ENCODE data around the gene GSC.

Gene GSC

GRCh38 chr14:94756310-94756882 is 13.5 kb downstream of the GSC start:
- no peak overlapping the region for H3K56ac ChIP-seq (ENCODE audit: low read length)
- no peak overlapping the region for H3K4me2 ChIP-seq (ENCODE audit: low read length)
- no peak overlapping the region for H3K18ac ChIP-seq (ENCODE audit: low read length)
- no peaks in the 10 kb centered on the region for H3K36me3 ChIP-seq (ENCODE audit: control insufficient read depth, insufficient read depth, low read length)
- H4K5ac ChIP-seq (ENCODE audit: low read length) = no peak overlapping the region
- no peak for DNase-seq
- H3K4me3 ChIP-seq (ENCODE audit: low read length) = no peak overlapping the region
- H3K23ac ChIP-seq (ENCODE audit: low read length) = no peak overlapping the region
- H3K79me1 ChIP-seq (ENCODE audit: low read length) = no peaks in the 10 kb centered on the region
- no peak overlapping the region for H3K27ac ChIP-seq (ENCODE audit: low read depth, low read length)
- no peak overlapping the region for H3K9ac ChIP-seq (ENCODE audit: low read length)
- WGBS (ENCODE audit: extremely low coverage, insufficient coverage, low lambda C conversion rate) = no CpG with 5 or more reads among the region's 3 CpGs
- no peak overlapping the region for H4K8ac ChIP-seq (ENCODE audit: low read depth, low read length)
- no peak overlapping the region for H2BK15ac ChIP-seq (replicated peaks; ENCODE audit: low read depth)
- no peaks in the 10 kb centered on the region for H3K27me3 ChIP-seq (ENCODE audit: insufficient read depth, low read length, poor library complexity)
- no peak overlapping the region for H2AK5ac ChIP-seq (ENCODE audit: low read length)
- no peaks in the 10 kb centered on the region for H3K79me2 ChIP-seq (ENCODE audit: control insufficient read depth, insufficient read depth, low read length)
- H2BK5ac ChIP-seq (ENCODE audit: low read length) = no peak overlapping the region
- H3K4ac ChIP-seq (ENCODE audit: low read depth, low read length) = no peak overlapping the region
- H2BK120ac ChIP-seq (ENCODE audit: low read depth, low read length) = no peak overlapping the region
- H3K4me1 ChIP-seq (ENCODE audit: control insufficient read depth, low read depth, low read length) = no peaks in the 10 kb centered on the region

GRCh38 chr14:94754391-94754942 is 15.4 kb downstream of the GSC start:
- Histone ChIP-seq H3K4me1 (ENCODE audit: control insufficient read depth, low read depth, low read length) (no peaks in the 10 kb centered on the region), H4K5ac (ENCODE audit: low read length) (no peak overlapping the region), H3K79me1 (ENCODE audit: low read length) (no peaks in the 10 kb centered on the region), H3K4me2 (ENCODE audit: low read length) (no peak overlapping the region), H4K8ac (ENCODE audit: low read depth, low read length) (no peak overlapping the region), H2BK15ac (replicated peaks; ENCODE audit: low read depth) (no peak overlapping the region), H3K36me3 (ENCODE audit: control insufficient read depth, insufficient read depth, low read length) (no peaks in the 10 kb centered on the region), H2AK5ac (ENCODE audit: low read length) (no peak overlapping the region), H3K56ac (ENCODE audit: low read length) (no peak overlapping the region), H3K27me3 (ENCODE audit: insufficient read depth, low read length, poor library complexity) (no peaks in the 10 kb centered on the region), H3K4ac (ENCODE audit: low read depth, low read length) (no peak overlapping the region), H3K18ac (ENCODE audit: low read length) (no peak overlapping the region), H3K9ac (ENCODE audit: low read length) (no peak overlapping the region), H3K27ac (ENCODE audit: low read depth, low read length) (no peak overlapping the region), H3K79me2 (ENCODE audit: control insufficient read depth, insufficient read depth, low read length) (no peaks in the 10 kb centered on the region), H2BK5ac (ENCODE audit: low read length) (no peak overlapping the region), H3K23ac (ENCODE audit: low read length) (no peak overlapping the region), H3K4me3 (ENCODE audit: low read length) (no peak overlapping the region), H2BK120ac (ENCODE audit: low read depth, low read length) (no peak overlapping the region)
- WGBS (ENCODE audit: extremely low coverage, insufficient coverage, low lambda C conversion rate) = no CpG with 5 or more reads among the region's 6 CpGs
- DNase-seq = no peak

- Histone ChIP-seq H3K36me3 (ENCODE audit: control insufficient read depth, insufficient read depth, low read length) (no peaks in the 10 kb centered on the region), H2BK5ac (ENCODE audit: low read length) (no peak overlapping the region), H3K27me3 (ENCODE audit: insufficient read depth, low read length, poor library complexity) (no peaks in the 10 kb centered on the region), H3K56ac (ENCODE audit: low read length) (no peak overlapping the region), H3K27ac (ENCODE audit: low read depth, low read length) (no peak overlapping the region), H3K23ac (ENCODE audit: low read length) (no peak overlapping the region), H2AK5ac (ENCODE audit: low read length) (no peak overlapping the region), H2BK15ac (replicated peaks; ENCODE audit: low read depth) (no peak overlapping the region), H3K4me1 (ENCODE audit: control insufficient read depth, low read depth, low read length) (no peaks in the 10 kb centered on the region), H3K4me2 (ENCODE audit: low read length) (no peak overlapping the region), H4K5ac (ENCODE audit: low read length) (no peak overlapping the region), H4K8ac (ENCODE audit: low read depth, low read length) (no peak overlapping the region), H3K4me3 (ENCODE audit: low read length) (no peak overlapping the region), H3K79me2 (ENCODE audit: control insufficient read depth, insufficient read depth, low read length) (no peaks in the 10 kb centered on the region), H3K79me1 (ENCODE audit: low read length) (no peaks in the 10 kb centered on the region), H3K4ac (ENCODE audit: low read depth, low read length) (no peak overlapping the region), H3K9ac (ENCODE audit: low read length) (no peak overlapping the region), H3K18ac (ENCODE audit: low read length) (no peak overlapping the region), H2BK120ac (ENCODE audit: low read depth, low read length) (no peak overlapping the region)
- DNase-seq = no peak
- no CpG with 5 or more reads among the region's 23 CpGs for WGBS (ENCODE audit: extremely low coverage, insufficient coverage, low lambda C conversion rate)
Measured at GRCh38 chr14:94752591-94753436, 17.1 kb downstream of the GSC start.

GRCh38 chr14:94751956-94752355 is 18.0 kb downstream of the GSC start:
- Histone ChIP-seq H2BK5ac (ENCODE audit: low read length) (no peak overlapping the region), H4K8ac (ENCODE audit: low read depth, low read length) (no peak overlapping the region), H2AK5ac (ENCODE audit: low read length) (no peak overlapping the region), H3K27ac (ENCODE audit: low read depth, low read length) (no peak overlapping the region), H3K4ac (ENCODE audit: low read depth, low read length) (no peak overlapping the region), H3K56ac (ENCODE audit: low read length) (no peak overlapping the region), H3K18ac (ENCODE audit: low read length) (no peak overlapping the region), H4K5ac (ENCODE audit: low read length) (no peak overlapping the region), H2BK120ac (ENCODE audit: low read depth, low read length) (no peak overlapping the region), H3K36me3 (ENCODE audit: control insufficient read depth, insufficient read depth, low read length) (no peaks in the 10 kb centered on the region), H3K4me1 (ENCODE audit: control insufficient read depth, low read depth, low read length) (no peaks in the 10 kb centered on the region), H3K4me2 (ENCODE audit: low read length) (no peak overlapping the region), H3K79me1 (ENCODE audit: low read length) (no peaks in the 10 kb centered on the region), H3K4me3 (ENCODE audit: low read length) (no peak overlapping the region), H3K79me2 (ENCODE audit: control insufficient read depth, insufficient read depth, low read length) (no peaks in the 10 kb centered on the region), H3K27me3 (ENCODE audit: insufficient read depth, low read length, poor library complexity) (no peaks in the 10 kb centered on the region), H3K9ac (ENCODE audit: low read length) (no peak overlapping the region), H3K23ac (ENCODE audit: low read length) (no peak overlapping the region), H2BK15ac (replicated peaks; ENCODE audit: low read depth) (no peak overlapping the region)
- no CpG with 5 or more reads among the region's 4 CpGs for WGBS (ENCODE audit: extremely low coverage, insufficient coverage, low lambda C conversion rate)
- no peak for DNase-seq

- Histone ChIP-seq H2AK5ac (ENCODE audit: low read length) (no peak overlapping the region), H3K18ac (ENCODE audit: low read length) (no peak overlapping the region), H3K9ac (ENCODE audit: low read length) (no peak overlapping the region), H3K4me1 (ENCODE audit: control insufficient read depth, low read depth, low read length) (no peaks in the 10 kb centered on the region), H4K5ac (ENCODE audit: low read length) (no peak overlapping the region), H3K4me3 (ENCODE audit: low read length) (no peak overlapping the region), H3K27me3 (ENCODE audit: insufficient read depth, low read length, poor library complexity) (no peaks in the 10 kb centered on the region), H3K4me2 (ENCODE audit: low read length) (no peak overlapping the region), H4K8ac (ENCODE audit: low read depth, low read length) (no peak overlapping the region), H3K27ac (ENCODE audit: low read depth, low read length) (no peak overlapping the region), H2BK5ac (ENCODE audit: low read length) (no peak overlapping the region), H3K23ac (ENCODE audit: low read length) (no peak overlapping the region), H3K79me2 (ENCODE audit: control insufficient read depth, insufficient read depth, low read length) (no peaks in the 10 kb centered on the region), H2BK120ac (ENCODE audit: low read depth, low read length) (no peak overlapping the region), H2BK15ac (replicated peaks; ENCODE audit: low read depth) (no peak overlapping the region), H3K56ac (ENCODE audit: low read length) (no peak overlapping the region), H3K36me3 (ENCODE audit: control insufficient read depth, insufficient read depth, low read length) (no peaks in the 10 kb centered on the region), H3K79me1 (ENCODE audit: low read length) (no peaks in the 10 kb centered on the region), H3K4ac (ENCODE audit: low read depth, low read length) (no peak overlapping the region)
- no peak for DNase-seq
- WGBS (ENCODE audit: extremely low coverage, insufficient coverage, low lambda C conversion rate) = no CpG with 5 or more reads among the region's 11 CpGs
Measured at GRCh38 chr14:94751321-94751720, 18.6 kb downstream of the GSC start.
